HG02970 (cell line): ENCODE results near the gene GLRX2.
"Not testable (repeated sequence)": the region's sequence is repeated elsewhere in the genome, so short reads cannot be mapped to it uniquely, and the experiment has no call there.

Source experiments
- ATAC-seq: cut with Tn5 transposase; IDR thresholded peaks from one replicate; pipeline ENCODE4 v1.9.1; 2021; ENCODE audit warnings: mild to moderate bottlenecking, moderate library complexity, moderate number of reproducible peaks; ENCODE audit not compliant: unreplicated experiment, low FRiP score

The GLRX2 gene

DNA sequence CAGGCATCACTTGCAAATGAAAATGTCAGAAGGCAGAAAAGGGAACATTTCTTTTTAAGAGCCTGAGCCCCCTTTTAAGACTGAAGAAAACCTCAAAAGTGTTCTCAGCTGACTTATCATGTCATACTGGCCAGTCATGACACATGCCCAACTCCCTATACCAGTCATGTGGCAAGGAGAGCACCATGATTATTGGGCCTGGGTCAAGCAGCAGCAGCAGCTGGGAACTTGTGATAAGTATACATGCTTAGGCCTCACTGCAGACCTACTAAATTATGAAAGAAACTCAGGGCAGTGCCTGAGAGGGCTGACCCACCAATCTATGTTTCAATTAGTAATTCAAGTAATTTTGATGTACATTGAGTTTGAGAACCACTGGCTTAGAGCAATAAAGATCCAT is 37.2 kb downstream of the GLRX2 start:
- ATAC-seq, result no peak

GRCh38 chr1:193066606-193067005 is 38.6 kb downstream of the GLRX2 start:
- no peak for ATAC-seq

DNA sequence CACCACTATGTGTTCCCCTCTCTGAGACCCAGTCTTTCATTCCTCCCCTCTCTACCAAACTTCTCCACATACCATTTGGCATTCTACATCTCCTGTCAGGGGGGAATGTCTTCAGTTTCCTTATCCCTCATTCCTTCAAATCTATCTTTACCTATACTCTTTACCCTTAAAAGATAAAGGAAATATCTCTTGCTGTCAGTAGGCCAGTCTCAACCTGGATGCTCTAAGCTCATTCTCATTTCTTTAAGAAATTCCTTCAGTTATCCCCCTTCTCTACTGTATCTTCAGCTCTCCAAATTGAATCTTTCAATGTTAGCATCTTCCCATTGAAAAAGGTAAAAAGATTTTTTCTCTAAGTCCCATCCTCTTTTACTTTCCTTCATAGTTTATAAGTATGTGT is 39.3 kb downstream of the GLRX2 start:
- no peak for ATAC-seq

GRCh38 chr1:193062698-193063463 is 42.3 kb downstream of the GLRX2 start:
- ATAC-seq, result no peak

DNA sequence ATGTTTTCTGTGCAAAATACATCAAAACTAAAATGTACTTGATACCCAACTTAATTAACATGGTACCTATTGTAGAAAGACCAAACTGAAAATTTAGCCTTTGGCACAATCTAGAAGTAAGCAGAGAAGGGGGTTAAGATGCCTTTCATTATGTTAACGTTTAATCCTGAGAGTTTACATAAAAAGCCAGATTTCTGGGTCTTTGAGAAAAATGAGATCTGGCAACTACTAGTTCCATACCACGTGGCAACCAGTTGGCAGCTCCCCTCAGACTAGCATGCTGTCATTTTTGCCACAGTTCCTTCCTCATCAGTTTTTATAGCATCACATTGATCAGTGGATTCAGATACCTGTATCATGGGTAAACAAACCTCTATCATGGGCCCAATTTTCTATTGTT is 44.3 kb downstream of the GLRX2 start:
- no peak for ATAC-seq

GRCh38 chr1:193060406-193060805 is 44.8 kb downstream of the GLRX2 start:
- no peak for ATAC-seq

GRCh38 chr1:193060115-193060403 is 45.2 kb downstream of the GLRX2 start:
- no peak for ATAC-seq

DNA sequence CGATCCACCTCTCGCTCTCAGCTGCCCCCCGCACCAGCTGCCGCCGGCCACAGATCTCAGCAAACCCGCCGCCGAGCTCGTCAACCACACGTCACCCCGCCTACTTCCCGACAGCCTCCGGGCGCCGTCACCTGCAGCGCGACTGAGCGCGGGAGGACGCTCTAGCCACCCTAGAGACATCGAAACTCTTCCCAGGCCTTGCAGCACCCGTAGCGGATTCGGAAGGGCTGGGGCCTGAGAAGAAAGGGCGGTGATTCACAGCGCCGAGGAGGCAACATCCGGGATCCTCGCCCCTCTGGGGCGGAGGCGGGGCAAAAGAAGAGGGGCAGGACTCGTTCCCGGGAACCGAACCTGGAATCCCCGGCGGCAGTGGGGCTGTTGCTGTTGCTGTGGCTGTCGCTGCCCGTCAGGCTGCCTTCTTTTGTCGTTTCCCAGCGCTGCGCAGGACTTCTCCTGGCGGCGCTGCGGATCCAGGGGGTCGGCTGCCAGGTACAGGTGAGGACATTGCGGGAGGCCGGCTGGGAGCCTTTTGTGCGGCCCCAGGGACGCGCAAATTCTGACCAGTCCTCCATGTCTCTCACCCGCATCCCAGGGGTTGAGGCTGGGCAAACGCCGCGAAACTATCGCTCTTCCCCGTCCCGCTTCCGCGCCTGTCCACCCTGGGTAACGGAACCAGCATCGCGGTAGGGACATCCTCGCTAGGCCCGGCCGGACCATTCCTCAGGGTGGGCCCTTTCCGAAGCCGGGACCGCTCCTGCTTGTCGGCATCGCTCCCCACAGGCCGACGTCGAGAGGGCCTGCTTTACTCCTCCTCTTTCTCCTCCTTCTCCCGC is 45.7 kb downstream of the GLRX2 start, which contains the start of the genes RO60 and UCHL5:
RO60 (plus strand) TSS at position 331 of the 833 bp plus-strand sequence. CDS start 9,443 bp downstream, outside the sequence.
UCHL5 (minus strand) TSS at position 79 of the 833 bp plus-strand sequence. CDS start 100 bp downstream, outside the sequence.
- ATAC-seq, result peak; percentile 97

- peak; percentile 28 for ATAC-seq
These were observed 46.5 kb downstream of the GLRX2 start for GRCh38 chr1:193058529-193059281.

DNA sequence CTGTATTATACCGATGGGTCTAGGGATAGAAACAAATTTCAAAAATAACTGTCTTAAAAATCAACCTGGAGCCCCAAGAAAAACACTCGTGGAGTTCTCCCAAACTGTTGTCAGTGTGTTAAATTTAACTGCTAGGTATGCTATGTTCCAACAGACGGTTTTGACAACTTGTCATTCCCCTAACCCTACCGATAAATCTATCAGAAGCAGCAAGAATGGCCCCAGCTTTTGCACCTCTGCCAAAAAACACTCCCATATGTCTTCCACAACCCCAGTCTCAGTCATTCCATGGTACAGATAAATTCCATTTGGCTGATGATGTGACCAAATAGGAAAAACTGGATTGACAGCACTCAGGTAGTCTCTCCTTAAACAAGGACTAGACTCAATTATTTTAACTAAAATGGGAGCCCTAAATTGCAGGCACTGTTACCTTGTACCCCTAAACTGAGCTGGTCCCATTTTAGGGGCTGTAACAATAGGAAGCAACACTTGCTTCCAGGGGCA is 51.0 kb downstream of the GLRX2 start:
- ATAC-seq, result no peak

- ATAC-seq, result not testable (repeated sequence)
These were observed 56.3 kb downstream of the GLRX2 start for GRCh38 chr1:193048913-193049312.
